DND-41 (cell line): ENCODE measurements around the gene LCE1A.

Source experiments
- CTCF ChIP-seq: IDR thresholded peaks from 2 replicates; pipeline ENCODE4 v1.5.1; 2012; ENCODE audit warnings: borderline replicate concordance, low read length, moderate library complexity, mild to moderate bottlenecking; ENCODE audit not compliant: poor library complexity, severe bottlenecking; ENCODE audit errors: extremely low read depth
- EZH2 ChIP-seq: IDR thresholded peaks from 3 replicates; pipeline ENCODE4 v1.6.1; 2012; ENCODE audit warnings: borderline replicate concordance, low read depth, mild to moderate bottlenecking, moderate library complexity, low read length, inconsistent platforms; ENCODE audit not compliant: severe bottlenecking

- no peak for TF ChIP-seq CTCF
- TF ChIP-seq EZH2: no peak
Measured at GRCh38 chr1:152806576-152806975, 20.7 kb upstream of the LCE1A start, which contains the start of gene LCE1C.
